Measurements from ENCODE around the gene IL3.
A peak's percentile ranks its signal among the peaks of the same experiment; 100 is the strongest.

The IL3 gene, protein sequence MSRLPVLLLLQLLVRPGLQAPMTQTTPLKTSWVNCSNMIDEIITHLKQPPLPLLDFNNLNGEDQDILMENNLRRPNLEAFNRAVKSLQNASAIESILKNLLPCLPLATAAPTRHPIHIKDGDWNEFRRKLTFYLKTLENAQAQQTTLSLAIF

DNA sequence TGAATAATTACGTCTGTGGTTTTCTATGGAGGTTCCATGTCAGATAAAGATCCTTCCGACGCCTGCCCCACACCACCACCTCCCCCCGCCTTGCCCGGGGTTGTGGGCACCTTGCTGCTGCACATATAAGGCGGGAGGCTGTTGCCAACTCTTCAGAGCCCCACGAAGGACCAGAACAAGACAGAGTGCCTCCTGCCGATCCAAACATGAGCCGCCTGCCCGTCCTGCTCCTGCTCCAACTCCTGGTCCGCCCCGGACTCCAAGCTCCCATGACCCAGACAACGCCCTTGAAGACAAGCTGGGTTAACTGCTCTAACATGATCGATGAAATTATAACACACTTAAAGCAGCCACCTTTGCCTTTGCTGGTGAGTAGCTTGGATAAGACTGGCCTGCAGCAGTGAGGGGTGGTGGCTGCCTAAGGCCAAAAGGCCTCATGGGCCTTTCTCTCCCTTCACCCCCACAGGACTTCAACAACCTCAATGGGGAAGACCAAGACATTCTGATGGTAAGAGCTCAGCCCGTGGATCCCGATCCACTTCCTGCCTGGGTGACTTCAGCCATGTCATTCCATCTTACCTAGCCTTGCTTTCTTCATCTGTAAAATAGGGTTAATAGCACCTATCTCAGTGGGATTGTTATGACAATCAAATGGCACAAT is at the start of gene IL3:
Gene IL3, plus strand, starts transcription at position 155 of the 661 bp plus-strand sequence. Its CDS starts 52 bp downstream, at position 207.
- no peaks in the 10 kb centered on the region for H3K27me3 Mint-ChIP-seq
- no peaks in the 10 kb centered on the region for H3K36me3 Mint-ChIP-seq
- no peak within 1 kb of the TSS for H3K27ac Mint-ChIP-seq
- no peaks in the 10 kb centered on the region for H3K9me3 Mint-ChIP-seq
- H3K4me3 Mint-ChIP-seq, result no peak within 1 kb of the TSS
- peaks cover 18% of the 10 kb centered on the region for H3K4me1 Mint-ChIP-seq

DNA sequence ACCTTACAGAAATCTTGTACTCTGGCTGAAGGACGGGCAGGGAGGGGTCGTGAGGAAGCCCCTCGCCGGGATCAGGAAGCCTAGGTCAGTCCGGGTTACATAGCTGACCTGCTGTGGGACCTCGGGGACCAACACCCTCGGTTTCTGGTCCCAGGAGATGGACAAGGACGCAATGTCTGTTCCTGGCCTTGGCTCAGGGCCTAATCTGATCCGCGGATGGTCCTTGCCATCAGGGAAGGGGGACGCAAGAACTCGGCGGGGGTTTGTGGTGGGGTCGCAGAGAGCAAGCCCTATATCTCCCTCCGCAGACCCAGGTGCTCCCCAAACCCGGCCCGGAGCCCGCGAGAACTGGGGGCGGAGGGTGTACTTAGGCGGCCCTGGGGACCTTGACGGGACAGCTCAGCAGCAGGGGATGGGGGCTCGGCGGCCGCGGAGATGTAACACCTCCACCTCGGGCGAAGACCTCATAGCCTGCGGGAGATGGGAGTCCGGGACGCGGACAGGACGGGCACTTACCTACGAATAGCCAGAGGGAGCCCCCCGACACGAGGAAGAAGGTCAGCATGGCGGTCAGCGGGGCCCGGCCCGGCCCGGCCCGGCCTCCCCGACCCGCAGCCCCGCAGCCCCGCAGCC is 49.4 kb upstream of the IL3 start:
- Mint-ChIP-seq H3K36me3 (no peaks in the 10 kb centered on the region), H3K4me3 (peak overlapping the region; percentile 85), H3K4me1 (peaks cover 37% of the 10 kb centered on the region), H3K27me3 (peaks cover 24% of the 10 kb centered on the region), H3K27ac (no peak overlapping the region), H3K9me3 (no peaks in the 10 kb centered on the region)

DNA sequence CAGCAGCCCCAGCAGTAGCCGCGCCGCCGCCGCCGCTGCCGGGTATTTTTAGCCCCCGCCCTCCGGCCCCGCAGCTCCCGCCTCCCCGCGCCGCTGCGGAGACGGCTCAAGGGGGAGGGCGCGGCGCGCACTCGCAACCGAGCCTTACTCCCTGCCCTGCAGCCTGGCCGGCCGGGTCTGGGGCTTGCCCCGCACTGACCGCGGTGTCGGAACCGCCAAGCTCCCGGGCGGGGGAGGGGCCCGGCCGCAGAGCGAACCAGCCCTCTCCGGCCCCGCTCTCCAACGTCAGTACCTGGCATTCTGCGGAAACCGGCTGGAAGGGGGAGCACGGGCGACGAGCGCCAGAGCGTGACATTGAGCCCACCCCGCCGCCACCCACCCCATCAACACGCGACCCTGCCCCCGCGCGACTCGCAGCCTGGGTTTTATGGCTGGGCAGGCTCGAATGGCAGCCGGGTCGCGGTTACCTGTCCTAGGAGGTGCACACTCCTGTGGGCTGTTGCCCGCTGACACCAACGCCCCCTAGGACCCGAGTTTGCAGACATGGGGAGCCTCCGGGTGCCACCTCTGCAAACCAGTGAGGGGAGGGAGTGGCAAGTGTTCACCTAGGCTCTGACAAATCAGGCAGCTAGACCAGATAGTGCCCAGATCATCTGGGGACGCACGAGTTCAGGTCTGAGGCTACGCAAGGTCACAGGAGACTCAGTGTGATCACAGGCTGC is 48.7 kb upstream of the IL3 start, which contains the start of gene ACSL6:
Gene ACSL6, minus strand, starts transcription at position 37 of the 722 bp plus-strand sequence. CDS start 105 bp downstream, outside the sequence.
- peaks cover 44% of the 10 kb centered on the region for H3K4me1 Mint-ChIP-seq
- H3K9me3 Mint-ChIP-seq, result no peaks in the 10 kb centered on the region
- no peak within 1 kb of the TSS for H3K27ac Mint-ChIP-seq
- H3K27me3 Mint-ChIP-seq, result peaks cover 30% of the 10 kb centered on the region
- no peaks in the 10 kb centered on the region for H3K36me3 Mint-ChIP-seq
- peak within 1 kb of the TSS; percentile 85 for H3K4me3 Mint-ChIP-seq

DNA sequence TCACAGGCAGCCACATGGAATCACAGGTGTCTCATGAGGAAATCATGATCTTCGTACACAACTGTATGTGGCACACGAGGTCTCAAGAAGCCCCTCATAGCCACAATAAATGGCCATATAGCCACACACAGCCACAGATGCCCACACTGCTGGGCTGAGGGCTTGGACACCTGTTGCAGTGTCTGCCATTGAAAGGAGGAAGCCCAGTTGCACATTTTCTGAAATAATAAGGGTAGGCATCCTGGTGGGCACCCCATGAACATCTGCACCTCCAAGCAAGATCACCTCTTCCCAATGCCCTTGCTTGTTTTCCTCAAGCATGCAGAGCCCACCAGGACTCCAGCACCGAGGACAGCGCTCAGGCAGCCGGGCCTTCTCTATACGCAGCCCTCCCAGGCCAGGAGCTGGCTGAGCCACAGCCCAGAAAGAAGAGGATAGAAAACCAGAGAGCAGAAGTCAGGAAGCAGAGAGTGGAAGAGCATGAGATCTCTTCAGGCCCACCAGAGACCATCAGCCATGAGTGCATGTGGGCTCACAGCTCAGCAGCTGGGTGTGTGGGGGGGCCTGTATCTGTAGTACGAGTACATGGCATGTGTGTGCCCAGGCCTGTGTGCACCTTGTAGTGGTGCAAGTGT is 48.0 kb upstream of the IL3 start:
- H3K4me1 Mint-ChIP-seq, result peaks cover 48% of the 10 kb centered on the region
- H3K4me3 Mint-ChIP-seq, result peak overlapping the region; percentile 65
- no peak overlapping the region for H3K27ac Mint-ChIP-seq
- H3K36me3 Mint-ChIP-seq, result no peaks in the 10 kb centered on the region
- no peaks in the 10 kb centered on the region for H3K9me3 Mint-ChIP-seq
- H3K27me3 Mint-ChIP-seq, result peaks cover 30% of the 10 kb centered on the region

DNA sequence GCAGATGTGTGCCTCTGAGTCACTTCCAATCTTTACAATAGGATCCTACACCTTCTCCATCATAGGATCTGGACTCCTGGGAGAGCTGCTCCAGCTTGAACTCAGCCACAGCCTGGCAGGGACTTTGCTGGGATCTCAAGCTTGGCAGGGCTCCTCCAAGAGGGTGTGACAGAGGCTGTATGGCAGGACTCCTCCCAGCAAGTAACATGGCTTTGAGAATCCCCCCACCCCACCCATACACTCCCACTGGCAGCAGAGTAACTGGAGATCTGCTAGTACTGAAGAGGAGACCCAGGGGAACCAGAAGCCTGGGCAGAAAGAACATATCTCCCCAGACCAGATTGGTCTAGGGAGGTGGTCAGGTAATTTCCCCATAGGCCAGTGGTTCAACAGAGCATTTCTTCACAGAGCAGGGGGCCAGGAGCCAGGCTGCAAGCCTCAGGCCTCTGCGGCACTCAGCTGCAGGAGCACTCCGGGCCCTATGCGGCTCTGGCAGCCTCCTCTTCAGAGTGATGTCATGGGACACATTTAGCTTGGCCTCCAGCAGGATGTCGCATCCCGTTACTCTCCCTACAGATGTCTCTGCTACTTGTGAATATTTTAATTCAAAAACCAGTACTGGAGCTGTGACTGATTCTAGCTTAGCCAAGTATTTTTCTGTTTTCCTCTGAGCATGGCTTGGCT is 47.3 kb upstream of the IL3 start:
- peaks cover 30% of the 10 kb centered on the region for H3K27me3 Mint-ChIP-seq
- no peak overlapping the region for H3K27ac Mint-ChIP-seq
- H3K36me3 Mint-ChIP-seq, result no peaks in the 10 kb centered on the region
- no peak overlapping the region for H3K4me3 Mint-ChIP-seq
- H3K9me3 Mint-ChIP-seq, result no peaks in the 10 kb centered on the region
- H3K4me1 Mint-ChIP-seq, result peaks cover 47% of the 10 kb centered on the region

DNA sequence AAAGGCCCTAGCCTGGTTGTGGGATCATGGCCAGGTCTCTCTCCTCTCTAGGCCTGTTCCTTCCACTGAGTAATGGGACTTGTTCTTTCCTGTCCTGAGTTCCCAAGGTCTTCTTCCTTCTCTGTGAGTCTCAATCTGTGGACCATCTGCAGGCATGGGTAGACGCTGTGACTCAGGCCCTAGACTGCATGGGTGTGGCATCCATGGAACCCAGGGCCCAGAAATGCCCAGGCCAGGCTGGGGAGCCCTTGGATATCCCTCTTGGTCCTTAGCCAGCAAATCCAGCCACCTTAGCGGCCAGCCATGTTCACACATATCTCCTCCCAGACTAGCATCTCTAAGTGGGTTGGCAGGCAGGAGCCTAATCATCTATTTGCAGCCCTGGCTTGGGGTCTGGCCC is 46.7 kb upstream of the IL3 start:
- Mint-ChIP-seq H3K27ac (no peak overlapping the region), H3K9me3 (no peaks in the 10 kb centered on the region), H3K27me3 (peaks cover 27% of the 10 kb centered on the region), H3K36me3 (no peaks in the 10 kb centered on the region), H3K4me3 (no peak overlapping the region), H3K4me1 (peaks cover 43% of the 10 kb centered on the region)

DNA sequence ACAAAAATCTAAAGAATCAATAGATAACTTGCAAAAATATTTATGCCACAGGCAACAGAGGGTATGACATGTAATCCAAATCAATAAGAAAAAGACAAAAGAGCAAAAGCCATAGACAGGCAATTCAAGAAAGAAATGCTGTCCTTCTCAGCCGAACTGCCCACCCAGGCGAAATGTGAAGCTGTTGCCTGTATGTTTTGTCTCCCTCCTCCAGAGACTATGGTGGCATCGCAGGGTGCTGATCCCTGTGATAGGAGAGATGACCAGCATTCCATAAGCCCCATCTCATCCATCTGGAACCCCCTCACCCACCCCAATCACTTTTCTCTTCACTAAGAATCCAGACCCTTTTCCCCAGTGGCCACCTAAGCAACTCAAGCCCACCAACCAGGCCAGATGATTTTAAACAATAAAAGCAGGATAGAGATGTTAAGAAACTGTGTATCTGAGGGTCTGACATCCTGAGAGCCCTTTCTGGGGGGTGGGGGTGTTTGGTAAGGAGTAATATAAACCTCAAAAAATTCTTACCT is 43.7 kb upstream of the IL3 start:
- Mint-ChIP-seq H3K36me3 (no peaks in the 10 kb centered on the region), H3K4me3 (no peak overlapping the region), H3K27me3 (peaks cover 18% of the 10 kb centered on the region), H3K4me1 (peaks cover 53% of the 10 kb centered on the region), H3K9me3 (no peaks in the 10 kb centered on the region), H3K27ac (no peak overlapping the region)

DNA sequence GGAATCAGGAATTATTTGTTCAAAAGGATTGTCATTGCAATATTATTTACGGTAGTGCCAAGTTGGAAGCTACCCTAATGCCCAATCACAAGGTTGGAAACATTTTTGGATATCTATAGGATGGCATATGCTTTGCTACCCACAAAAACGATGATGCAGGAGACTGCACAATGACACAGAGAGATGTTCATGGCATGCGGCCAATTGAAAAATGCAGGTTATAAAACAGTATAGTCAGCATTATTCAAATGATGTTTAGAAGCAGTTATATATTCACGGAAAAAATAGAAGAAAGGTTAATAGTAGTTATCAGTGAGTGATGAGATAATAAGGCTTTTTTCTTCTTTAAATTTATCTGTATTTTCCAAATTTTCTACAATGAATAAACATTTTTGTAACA is 43.1 kb upstream of the IL3 start:
- H3K27me3 Mint-ChIP-seq, result peaks cover 15% of the 10 kb centered on the region
- H3K4me1 Mint-ChIP-seq, result peaks cover 50% of the 10 kb centered on the region
- no peaks in the 10 kb centered on the region for H3K36me3 Mint-ChIP-seq
- no peak overlapping the region for H3K4me3 Mint-ChIP-seq
- no peak overlapping the region for H3K27ac Mint-ChIP-seq
- no peaks in the 10 kb centered on the region for H3K9me3 Mint-ChIP-seq

DNA sequence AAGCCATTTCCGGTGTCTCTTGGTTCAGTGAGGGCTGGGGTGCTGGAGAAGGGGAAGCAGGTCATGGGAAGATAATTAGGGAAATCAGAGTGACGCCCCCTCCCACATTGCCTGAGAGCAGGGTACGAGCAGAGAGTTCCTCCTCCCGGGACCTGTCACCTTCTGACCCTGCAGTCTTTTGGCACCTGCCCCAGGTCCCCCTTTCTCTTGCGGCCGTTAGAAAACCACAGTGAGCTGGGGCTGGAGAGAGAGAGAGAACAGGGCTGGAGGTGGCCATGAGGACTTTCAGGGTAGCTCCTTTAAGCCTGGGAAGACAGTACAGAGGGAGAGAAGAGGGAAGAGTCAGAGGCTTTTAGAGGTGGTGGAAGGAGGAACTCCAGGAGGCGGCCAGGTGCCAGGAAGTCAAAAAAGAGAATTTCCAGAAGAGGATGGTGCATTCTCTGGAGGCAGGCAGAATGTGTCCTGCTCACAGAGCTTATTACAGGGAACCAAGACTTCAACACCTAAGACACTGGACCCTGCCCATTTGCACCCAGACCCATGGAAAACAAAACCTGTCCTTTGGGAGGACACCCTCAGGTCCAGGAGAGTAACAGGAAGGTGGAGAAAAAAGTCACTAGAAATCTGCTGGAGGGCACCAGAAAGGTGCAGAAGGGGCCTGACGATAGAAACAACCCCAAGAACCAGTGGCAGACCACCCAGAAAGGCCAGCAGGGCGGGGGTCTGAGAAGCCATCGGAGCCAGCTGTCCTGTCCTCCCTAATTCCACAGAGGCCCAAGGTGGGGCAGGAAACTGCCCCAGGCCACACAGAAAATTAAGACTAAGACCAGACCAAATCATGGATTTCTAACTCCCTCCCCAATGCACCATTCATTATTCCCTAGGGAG is 42.5 kb upstream of the IL3 start:
- no peak overlapping the region for H3K4me3 Mint-ChIP-seq
- H3K27ac Mint-ChIP-seq, result no peak overlapping the region
- peaks cover 47% of the 10 kb centered on the region for H3K4me1 Mint-ChIP-seq

DNA sequence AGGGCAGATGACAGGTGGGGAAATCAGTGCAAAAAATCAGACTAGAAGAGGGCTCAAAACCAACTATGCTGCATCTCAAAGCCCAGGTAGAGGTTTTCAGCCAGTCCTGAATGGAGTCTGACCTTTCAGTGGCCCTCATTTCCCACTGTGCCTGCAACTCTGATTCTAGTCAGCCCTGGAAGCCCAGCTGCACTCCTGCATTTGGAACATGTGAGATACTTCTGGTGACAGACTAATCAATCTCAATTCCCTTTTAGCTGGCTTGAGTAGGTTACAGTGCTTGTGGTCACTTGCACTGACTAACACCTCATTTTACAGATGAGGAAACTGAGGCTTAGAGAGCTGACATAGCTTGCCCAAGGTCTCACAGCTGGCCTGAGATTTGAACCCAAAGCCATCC is 41.1 kb upstream of the IL3 start:
- no peaks in the 10 kb centered on the region for H3K9me3 Mint-ChIP-seq
- H3K36me3 Mint-ChIP-seq, result peaks cover 2% of the 10 kb centered on the region
- H3K27ac Mint-ChIP-seq, result no peak overlapping the region
- peaks cover 7% of the 10 kb centered on the region for H3K27me3 Mint-ChIP-seq
- H3K4me1 Mint-ChIP-seq, result peaks cover 47% of the 10 kb centered on the region
- peak overlapping the region; percentile 4 for H3K4me3 Mint-ChIP-seq

More for the DNA sequence above, 42.5 kb upstream of the IL3 start:
- Mint-ChIP-seq H3K27me3 (peaks cover 12% of the 10 kb centered on the region), H3K36me3 (peaks cover under 1% of the 10 kb centered on the region), H3K9me3 (no peaks in the 10 kb centered on the region)

DNA sequence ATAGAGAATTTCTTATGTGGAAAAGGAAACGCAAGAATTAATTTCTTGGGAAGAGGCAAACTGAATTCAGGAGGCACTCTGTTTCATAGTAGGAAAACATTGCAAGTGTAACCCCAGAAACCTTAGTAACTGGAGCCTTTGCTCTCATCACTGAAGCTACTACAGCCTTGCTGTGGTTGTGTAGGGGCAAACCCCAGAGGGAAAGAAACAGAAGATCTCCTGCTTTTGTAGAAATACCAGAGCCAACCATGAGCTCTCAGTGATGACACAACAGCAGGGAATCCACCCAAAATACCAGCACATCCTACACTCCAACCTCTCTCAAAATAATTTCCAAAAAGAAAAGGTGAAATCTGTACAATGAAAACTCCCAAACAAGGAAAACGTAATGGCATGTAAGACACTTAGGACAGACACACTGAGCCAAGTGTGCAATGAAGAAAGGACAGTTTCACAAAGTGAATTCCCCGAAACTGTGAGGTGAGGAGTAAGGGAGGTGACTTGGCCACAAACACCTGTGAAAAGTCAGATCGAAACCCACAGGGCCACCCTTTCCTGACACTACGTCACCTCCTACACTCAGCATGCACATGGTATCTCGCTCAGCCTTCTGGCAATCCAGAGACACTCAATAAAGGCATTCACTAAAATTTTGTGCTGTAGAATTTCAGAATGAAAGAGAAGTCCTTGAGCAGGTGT is 40.4 kb upstream of the IL3 start:
- peak overlapping the region; percentile 91 for H3K27ac Mint-ChIP-seq
- H3K9me3 Mint-ChIP-seq, result no peaks in the 10 kb centered on the region
- peak overlapping the region; percentile 31 for H3K4me3 Mint-ChIP-seq
- peaks cover 2% of the 10 kb centered on the region for H3K36me3 Mint-ChIP-seq
- H3K4me1 Mint-ChIP-seq, result peaks cover 47% of the 10 kb centered on the region
- H3K27me3 Mint-ChIP-seq, result peaks cover 7% of the 10 kb centered on the region

DNA sequence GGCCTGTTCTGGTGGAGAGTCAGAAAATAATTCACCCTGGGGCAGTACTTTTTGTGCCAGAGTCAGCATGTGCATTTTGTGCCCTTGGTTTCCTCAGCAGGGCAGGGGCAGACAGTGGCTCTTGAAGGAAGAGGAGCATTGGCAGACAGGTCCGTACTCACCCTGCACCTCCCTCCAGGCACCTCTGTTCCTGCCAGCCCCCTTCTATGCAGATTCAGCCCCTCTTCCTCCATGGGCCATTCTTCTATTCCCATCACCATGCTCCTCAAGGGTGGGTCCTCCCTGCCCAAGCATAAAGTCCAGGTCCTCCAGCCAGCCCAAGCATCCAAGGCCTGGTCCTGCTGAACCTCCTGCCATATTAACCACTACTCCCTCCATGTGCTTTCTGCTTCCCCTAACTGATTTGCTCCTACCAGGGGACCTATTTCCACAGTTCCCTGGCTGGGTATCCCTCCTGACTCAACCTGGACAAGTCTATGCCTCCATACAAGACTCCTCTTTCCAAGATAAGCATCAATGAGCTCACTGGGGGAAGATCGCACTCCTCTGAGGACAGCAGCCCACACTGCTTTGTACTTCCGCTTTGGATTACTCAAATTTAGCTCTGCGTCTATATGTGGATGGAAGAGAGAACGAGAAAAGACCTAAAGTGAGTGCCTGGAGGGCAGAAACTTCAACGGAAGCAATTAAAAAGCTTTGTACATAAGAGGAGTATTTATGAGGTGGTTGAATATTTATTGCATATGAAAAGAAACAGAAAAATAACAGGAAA is 39.7 kb upstream of the IL3 start:
- Mint-ChIP-seq H3K4me3 (peak overlapping the region; percentile 31), H3K4me1 (peaks cover 47% of the 10 kb centered on the region), H3K27me3 (peaks cover 7% of the 10 kb centered on the region), H3K36me3 (peaks cover 2% of the 10 kb centered on the region), H3K9me3 (no peaks in the 10 kb centered on the region), H3K27ac (peak overlapping the region; percentile 91)

DNA sequence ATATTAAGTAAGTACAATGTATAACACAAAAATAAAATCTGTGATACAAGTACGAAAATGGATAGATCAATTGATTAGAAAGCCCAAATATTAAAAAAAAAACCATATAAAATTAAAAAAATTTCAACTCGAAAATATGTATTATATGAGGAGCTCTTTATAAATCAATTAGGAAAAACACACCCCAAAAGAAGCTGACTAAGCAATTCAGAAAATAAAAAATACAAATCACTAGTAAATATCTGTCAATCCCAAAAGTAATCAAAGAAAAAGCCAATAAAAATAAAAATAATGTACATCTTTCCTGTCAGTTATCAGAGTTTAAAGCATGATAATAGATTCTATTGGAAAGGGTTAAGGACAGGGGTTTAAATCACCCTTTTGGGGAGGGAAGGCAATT is 38.8 kb upstream of the IL3 start:
- Mint-ChIP-seq H3K4me3 (no peak overlapping the region), H3K4me1 (peaks cover 40% of the 10 kb centered on the region), H3K9me3 (no peaks in the 10 kb centered on the region), H3K36me3 (peaks cover 2% of the 10 kb centered on the region), H3K27ac (no peak overlapping the region), H3K27me3 (no peaks in the 10 kb centered on the region)

All from activated naive CD4-positive, alpha-beta T cell treated with anti-CD3 and anti-CD28 coated beads, Interleukin-2, amount 50 U/mL, for 24 hours (primary cell).